DMS 273 (cell line): ENCODE measurements around the gene FCHSD2.
A peak's percentile ranks its signal among the peaks of the same experiment; 100 is the strongest.
"Not testable (repeated sequence)": the region's sequence is repeated elsewhere in the genome, so short reads cannot be mapped to it uniquely, and the experiment has no call there.

ENCODE experiments used
- DNase-seq: peaks from one replicate; lab custom pipeline; 2025; ENCODE audit not compliant: unreplicated experiment; lab: John Stamatoyannopoulos, UW

The FCHSD2 gene

GRCh38 chr11:73017024-73017751 is 124.9 kb downstream of the FCHSD2 start:
- no peak for DNase-seq

- no peak for DNase-seq
These were observed 129.1 kb downstream of the FCHSD2 start for GRCh38 chr11:73013021-73013420.

GRCh38 chr11:73012121-73012863 is 129.8 kb downstream of the FCHSD2 start:
- DNase-seq, result no peak

DNA sequence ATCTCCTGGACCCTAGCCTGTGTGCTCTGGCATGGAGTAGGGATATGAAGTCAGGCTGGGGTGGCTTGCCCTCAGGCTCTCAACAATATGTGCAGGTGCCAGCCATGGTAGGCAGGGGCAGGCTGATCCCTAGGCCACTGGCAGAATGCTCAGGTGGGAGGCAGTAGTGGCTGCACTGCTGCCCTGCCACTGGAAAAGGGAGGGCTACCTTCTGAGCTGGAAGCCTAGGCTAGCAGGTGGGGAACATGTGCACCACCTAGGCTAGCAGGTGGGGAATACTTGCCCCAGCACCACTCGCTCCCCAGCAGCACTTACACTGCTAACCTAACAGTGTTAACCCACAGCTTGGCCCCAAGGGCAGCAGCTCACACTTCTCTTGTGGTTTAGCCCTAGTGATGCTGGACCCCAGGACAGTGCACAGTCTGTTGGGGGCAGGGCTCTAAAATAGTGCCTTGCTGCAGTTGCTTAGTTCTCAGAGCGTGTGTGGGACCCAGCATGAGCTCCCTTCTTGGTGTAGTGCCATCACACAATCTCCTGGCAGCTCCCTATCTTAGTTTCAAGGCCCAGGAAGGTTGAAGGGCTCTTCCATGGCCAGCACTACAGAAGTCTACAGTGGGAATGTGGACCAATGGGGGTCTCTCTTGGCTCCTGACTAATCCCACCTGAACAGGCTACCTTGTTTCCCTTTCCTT is 130.8 kb downstream of the FCHSD2 start:
- no peak for DNase-seq

GRCh38 chr11:73009972-73010371 is 132.1 kb downstream of the FCHSD2 start:
- DNase-seq, result no peak

GRCh38 chr11:73004088-73004487 is 138.0 kb downstream of the FCHSD2 start:
- no peak for DNase-seq

GRCh38 chr11:73003088-73003487 is 139.0 kb downstream of the FCHSD2 start:
- DNase-seq, result no peak

GRCh38 chr11:73002214-73002613 is 139.9 kb downstream of the FCHSD2 start:
- DNase-seq, result no peak

DNA sequence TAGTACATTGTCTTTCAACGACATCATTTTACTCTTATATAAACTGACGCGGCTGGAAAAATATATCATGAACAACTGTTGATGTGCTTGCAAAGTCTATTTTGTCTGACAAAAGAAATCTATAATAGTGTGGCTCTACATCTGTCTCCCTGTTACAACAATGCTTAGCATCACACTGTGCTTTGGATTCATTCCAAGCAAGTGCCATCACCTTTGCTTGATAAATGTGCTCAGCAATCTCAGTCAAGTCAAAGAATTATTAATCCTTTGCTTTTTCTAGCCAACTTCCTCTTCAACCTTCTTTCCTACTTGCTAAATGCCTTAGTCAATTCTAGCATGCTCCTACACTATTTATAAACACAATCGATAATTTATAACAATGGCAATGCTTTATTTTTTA is 140.5 kb downstream of the FCHSD2 start:
- DNase-seq, result peak; percentile 19

- DNase-seq, result peak; percentile 54
These were observed 143.4 kb downstream of the FCHSD2 start for GRCh38 chr11:72998676-72999075.

DNA sequence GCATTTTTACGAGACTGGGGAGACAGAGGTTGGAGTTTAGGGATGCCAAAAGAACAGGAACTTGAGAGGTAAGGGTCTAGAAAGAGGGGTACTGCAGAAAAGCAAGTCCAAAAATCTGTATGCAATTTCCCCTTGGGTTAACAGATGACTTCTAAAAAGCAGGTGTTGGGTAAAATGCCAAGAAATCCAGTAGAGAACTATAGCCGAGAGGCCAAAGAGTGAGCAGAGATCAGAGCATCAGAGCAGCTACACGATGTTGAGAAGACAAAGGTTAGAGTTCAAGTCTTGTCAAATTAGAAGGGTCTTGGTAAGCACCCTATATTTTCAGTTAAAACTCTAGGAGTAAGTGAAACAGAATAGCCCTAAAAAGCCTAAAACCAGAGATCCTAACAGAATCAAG is 145.2 kb downstream of the FCHSD2 start:
- peak; percentile 12 for DNase-seq

DNA sequence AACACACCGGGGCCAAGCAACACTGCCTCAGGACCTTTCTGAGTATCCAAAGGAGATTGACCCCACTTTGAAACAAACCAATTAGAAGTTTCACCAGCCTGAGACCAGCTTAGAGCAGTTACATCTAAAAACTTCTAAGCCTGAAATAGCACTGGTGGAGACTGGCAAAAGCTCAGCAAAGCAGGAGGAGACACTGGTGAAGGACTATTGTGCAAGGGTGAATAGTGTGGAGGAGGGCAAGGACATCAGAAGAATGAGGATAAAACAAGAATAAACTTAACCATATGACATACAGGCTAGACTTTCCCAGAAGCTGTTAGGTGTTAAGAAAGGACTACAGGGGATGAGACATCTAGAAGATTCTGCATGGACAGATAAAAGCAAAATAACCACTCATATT is 152.4 kb downstream of the FCHSD2 start:
- no peak for DNase-seq

GRCh38 chr11:72988821-72989220 is 153.3 kb downstream of the FCHSD2 start:
- no peak for DNase-seq

DNA sequence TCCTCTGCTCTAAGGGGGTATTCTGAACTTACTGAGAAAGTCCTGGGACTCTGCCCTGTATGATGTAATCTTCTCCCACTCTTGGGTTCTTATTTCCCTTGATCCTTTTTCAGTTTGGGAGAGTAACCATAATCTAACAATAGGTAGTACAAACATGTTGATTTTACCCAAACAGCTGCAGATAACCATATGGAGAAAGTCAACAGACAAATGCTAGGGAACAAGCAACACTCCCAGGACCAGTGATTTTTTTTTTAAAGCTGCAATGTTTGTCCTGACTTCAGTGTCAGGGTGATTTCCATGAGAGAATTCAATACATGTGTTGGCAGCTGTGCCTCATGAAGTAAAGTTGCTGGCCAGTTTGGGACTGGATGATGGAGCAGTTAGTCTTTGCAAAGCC is 156.5 kb downstream of the FCHSD2 start:
- DNase-seq, result peak; percentile 1

GRCh38 chr11:72984453-72985077 is 157.6 kb downstream of the FCHSD2 start:
- no peak for DNase-seq

DNA sequence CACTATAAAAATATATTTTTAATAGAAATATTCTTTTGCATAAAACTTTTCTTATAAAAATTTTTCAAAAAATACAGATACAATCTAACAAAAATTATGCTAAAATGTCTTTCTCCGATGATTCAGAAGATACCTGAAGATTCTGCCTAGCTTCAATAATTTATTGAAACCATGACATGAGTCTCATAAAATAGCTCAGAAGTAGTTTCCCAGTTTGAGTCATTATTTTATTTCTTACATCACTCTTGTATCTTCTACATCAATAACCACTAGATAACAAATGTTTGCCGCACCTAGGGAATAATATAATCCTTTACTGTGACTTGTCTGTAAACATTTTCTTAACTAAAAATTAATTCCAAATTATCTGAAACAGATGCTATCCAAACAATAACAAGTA is 158.6 kb downstream of the FCHSD2 start:
- DNase-seq, result no peak

GRCh38 chr11:72981971-72982685 is 160.0 kb downstream of the FCHSD2 start:
- no peak for DNase-seq

GRCh38 chr11:72981080-72981479 is 161.0 kb downstream of the FCHSD2 start:
- no peak for DNase-seq

DNA sequence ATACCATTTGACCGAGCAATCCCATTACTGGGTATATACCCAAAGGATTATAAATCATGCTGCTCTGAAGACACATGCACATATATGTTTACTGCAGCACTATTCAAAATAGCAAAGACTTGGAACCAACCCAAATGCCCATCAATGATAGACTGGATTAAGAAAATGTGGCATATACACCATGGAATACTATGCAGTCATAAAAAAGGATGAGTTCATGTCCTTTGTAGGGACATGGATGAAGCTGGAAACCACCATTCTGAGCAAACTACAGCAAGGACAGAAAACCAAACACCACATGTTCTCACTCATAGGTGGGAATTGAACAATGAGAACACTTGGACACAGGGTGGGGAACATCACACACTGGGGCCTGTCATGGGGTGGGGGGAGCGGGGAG is 164.3 kb downstream of the FCHSD2 start:
- not testable (repeated sequence) for DNase-seq

- not testable (repeated sequence) for DNase-seq
These were observed 165.6 kb downstream of the FCHSD2 start for GRCh38 chr11:72976522-72976892.
